HTERT RPE-1 (cell line): ENCODE results near the gene CACNA1A.

ENCODE experiments used
- in situ Hi-C: fragments of 300-500 bp; cut with MboI; formaldehyde crosslinking; loops from 4 replicates; pipeline ENCODE4 v1.14.3; 2020; ENCODE audit warnings: low sequenced_read_pairs

CACNA1A gene

GRCh38 chr19:13240312-13241022 lies 265.8 kb downstream of the CACNA1A start:
- in situ Hi-C loops = no loop called here

- in situ Hi-C loops = no loop called here
These were observed 267.3 kb downstream of the CACNA1A start for GRCh38 chr19:13238891-13239534.

- in situ Hi-C loops = no loop called here
These were observed 271.8 kb downstream of the CACNA1A start for GRCh38 chr19:13234518-13234917.

GRCh38 chr19:13231663-13232062 lies 274.6 kb downstream of the CACNA1A start:
- in situ Hi-C loops = no loop called here

GRCh38 chr19:13229246-13229645 lies 277.0 kb downstream of the CACNA1A start:
- in situ Hi-C loops = no loop called here

- in situ Hi-C loops = no loop called here
These were observed 277.7 kb downstream of the CACNA1A start for GRCh38 chr19:13228561-13228960.

GRCh38 chr19:13226983-13227382 lies 279.3 kb downstream of the CACNA1A start:
- in situ Hi-C loops = no loop called here

- in situ Hi-C loops = no loop called here
These were observed 280.1 kb downstream of the CACNA1A start for GRCh38 chr19:13225973-13226865.

- in situ Hi-C loops = no loop called here
These were observed 281.2 kb downstream of the CACNA1A start for GRCh38 chr19:13225085-13225484.

- in situ Hi-C loops = no loop called here
These were observed 285.4 kb downstream of the CACNA1A start for GRCh38 chr19:13220847-13221246.

- in situ Hi-C loops = no loop called here
These were observed 290.5 kb downstream of the CACNA1A start for GRCh38 chr19:13215572-13216380.

- in situ Hi-C loops = no loop called here
These were observed 292.1 kb downstream of the CACNA1A start for GRCh38 chr19:13214036-13214730.

GRCh38 chr19:13212759-13213330 lies 293.4 kb downstream of the CACNA1A start:
- in situ Hi-C loops = no loop called here

- in situ Hi-C loops = no loop called here
These were observed 294.6 kb downstream of the CACNA1A start for GRCh38 chr19:13211426-13212308.

GRCh38 chr19:13210941-13211340 lies 295.3 kb downstream of the CACNA1A start:
- in situ Hi-C loops = no loop called here

GRCh38 chr19:13210339-13210775 lies 295.9 kb downstream of the CACNA1A start:
- in situ Hi-C loops = no loop called here

GRCh38 chr19:13209484-13210338 lies 296.6 kb downstream of the CACNA1A start:
- in situ Hi-C loops = no loop called here
